Caco-2 (cell line): ENCODE results near the gene MTMR11. TPM values are rescaled to one million over a fixed set of nuclear protein-coding genes. Genes with fewer than 3 reads are reported as not detected.
A peak's percentile ranks its signal among the peaks of the same experiment; 100 is the strongest.

Source experiments
- BruUV-seq: library from RNA; stranded (reverse); fragments of 400-500 nt; replicated peaks from 2 replicates; lab custom pipeline; 2021; lab: Mats Ljungman, UMichigan
- CTCF ChIA-PET: fragments of 300-600 bp; sonication (Branson Sonifier 250); formaldehyde crosslinking; loops from one replicate; lab custom pipeline; 2022; ENCODE audit warnings: antibody characterized with exemption; lab: Charles Lee
- POLR2A ChIA-PET: fragments of 300-600 bp; sonication (Branson Sonifier 250); formaldehyde crosslinking; loops from one replicate; lab custom pipeline; 2022; ENCODE audit warnings: antibody characterized with exemption; lab: Charles Lee
- DNase-seq, 2 experiments: peaks; one replicate each; pipeline versions ENCODE4 v3.0.0 to v3.0.0-alpha.2; 2020 to 2022
- H3K27me3 ChIP-seq: replicated peaks from 2 replicates; pipeline ENCODE4 v1.6.0; 2011; ENCODE audit warnings: low read length; ENCODE audit not compliant: control insufficient read depth, insufficient read depth
- H3K36me3 ChIP-seq: 2 replicates; pipeline ENCODE4 v1.5.1; 2011; ENCODE audit warnings: low read length; ENCODE audit not compliant: control insufficient read depth, insufficient read depth
- H3K4me1 ChIP-seq: fragments of 250-450 bp; sonication (Bioruptor Pico); 2 replicates; pipeline ENCODE4 v1.5.1; 2020; ENCODE audit warnings: mild to moderate bottlenecking
- H3K4me3 ChIP-seq: 2 replicates; pipeline ENCODE4 v1.5.1; 2011; ENCODE audit warnings: low read depth, mild to moderate bottlenecking, control low read depth, low read length
- H3K9me3 ChIP-seq: fragments of 250-450 bp; sonication (Bioruptor Pico); 2 replicates; pipeline ENCODE4 v1.5.1; 2020; ENCODE audit warnings: mild to moderate bottlenecking, moderate library complexity
- H3K27ac Mint-ChIP-seq: one replicate; pipeline ENCODE4 v1.8.0; 2022; ENCODE audit warnings: mixed read lengths; ENCODE audit not compliant: unreplicated experiment
- H3K27me3 Mint-ChIP-seq: one replicate; pipeline ENCODE4 v1.8.0; 2022; ENCODE audit warnings: mixed read lengths; ENCODE audit not compliant: insufficient read depth, unreplicated experiment
- H3K36me3 Mint-ChIP-seq: one replicate; pipeline ENCODE4 v1.8.0; 2022; ENCODE audit warnings: mild to moderate bottlenecking, mixed read lengths; ENCODE audit not compliant: insufficient read depth, unreplicated experiment
- H3K4me1 Mint-ChIP-seq: one replicate; pipeline ENCODE4 v1.8.0; 2022; ENCODE audit warnings: low read depth, mixed read lengths; ENCODE audit not compliant: unreplicated experiment
- H3K4me3 Mint-ChIP-seq: one replicate; pipeline ENCODE4 v1.8.0; 2022; ENCODE audit warnings: mild to moderate bottlenecking, moderate library complexity, mixed read lengths; ENCODE audit not compliant: unreplicated experiment
- H3K9me3 Mint-ChIP-seq: one replicate; pipeline ENCODE4 v1.8.0; 2022; ENCODE audit warnings: mixed read lengths; ENCODE audit not compliant: unreplicated experiment
- CTCF ChIP-seq, 2 experiments: fragments of 200-600 bp in 1 of 2; IDR thresholded peaks; 1 replicate in 1 of 2; 2 replicates in 1 of 2; pipeline versions ENCODE4 v1.5.1 to v1.8.0; 2011 to 2022; ENCODE audit warnings: antibody characterized with exemption in 1 of 2, control low read depth in 1 of 2, inconsistent platforms in 1 of 2, low read depth in 1 of 2, low read length in 1 of 2, mild to moderate bottlenecking in 1 of 2, moderate library complexity in 1 of 2; ENCODE audit not compliant: insufficient read depth in 1 of 2, severe bottlenecking in 1 of 2, unreplicated experiment in 1 of 2
- intact Hi-C: fragments of 100-400 bp; cut with micrococcal nuclease; formaldehyde crosslinking; loops from one replicate; pipeline ENCODE4 v1.10.0; 2022; ENCODE audit not compliant: unreplicated experiment
- total RNA-seq: library from RNA; stranded (reverse); gene quantifications from 2 replicates; pipeline ENCODE4 v1.2.3, GENCODE V29; 2022

Gene MTMR11
- total RNA-seq, 1 experiment from 2014 or later: 2.2 TPM

- H3K27me3 Mint-ChIP-seq: no peaks in the 10 kb centered on the region
- H3K27ac Mint-ChIP-seq: no peak overlapping the region
- Histone ChIP-seq H3K9me3 (no peaks in the 10 kb centered on the region), H3K4me1 (peaks cover 9% of the 10 kb centered on the region), H3K4me3 (no peak overlapping the region), H3K27me3 (no peaks in the 10 kb centered on the region), H3K36me3 (no peaks in the 10 kb centered on the region; the same call in 1 of the 2 replicates)
- H3K9me3 Mint-ChIP-seq: no peaks in the 10 kb centered on the region
- ChIA-PET CTCF (no interaction called here), POLR2A (no interaction called here)
- no peak overlapping the region for H3K4me3 Mint-ChIP-seq
- BruUV-seq: no TSS peak
- no peak for DNase-seq
- intact Hi-C loops: no loop called here
- H3K4me1 Mint-ChIP-seq: peaks cover 7% of the 10 kb centered on the region
- H3K36me3 Mint-ChIP-seq: peaks cover 42% of the 10 kb centered on the region
- no peak for TF ChIP-seq CTCF (IDR thresholded peaks at IDR 0.05; ENCODE audit: insufficient read depth in 1 of 2, low read depth in 1 of 2, low read length in 1 of 2, severe bottlenecking in 1 of 2, unreplicated experiment in 1 of 2)
Measured at GRCh38 chr1:149929856-149930255, 6.8 kb downstream of the MTMR11 start.

GRCh38 chr1:149928401-149928724 lies 8.3 kb downstream of the MTMR11 start:
- no TSS peak for BruUV-seq
- Mint-ChIP-seq H3K27ac (peak overlapping the region; percentile 94), H3K27me3 (no peaks in the 10 kb centered on the region), H3K4me1 (peaks cover 11% of the 10 kb centered on the region), H3K4me3 (peak overlapping the region; percentile 91), H3K36me3 (peaks cover 52% of the 10 kb centered on the region), H3K9me3 (no peaks in the 10 kb centered on the region)
- CTCF ChIA-PET: interaction anchor here (0.7 to 1.6 kb wide), 5 partner anchors 9 to 259 kb away, joined by 3 to 5 read pairs (median 4); a partner anchor contains a TSS
- Histone ChIP-seq H3K36me3 (peaks cover 2% of the 10 kb centered on the region; the same call in 1 of the 2 replicates), H3K4me1 (peaks cover 9% of the 10 kb centered on the region), H3K9me3 (no peaks in the 10 kb centered on the region), H3K27me3 (no peaks in the 10 kb centered on the region), H3K4me3 (peak overlapping the region; percentile 99)
- POLR2A ChIA-PET: interaction anchor here (0.8 to 1.2 kb wide), 7 partner anchors 8 to 768 kb away, joined by 3 to 21 read pairs (median 4); partner anchors contain the start of genes GOLPH3L and MTMR11
- no peak for DNase-seq
- no peak for TF ChIP-seq CTCF (IDR thresholded peaks at IDR 0.05; ENCODE audit: insufficient read depth in 1 of 2, low read depth in 1 of 2, low read length in 1 of 2, severe bottlenecking in 1 of 2, unreplicated experiment in 1 of 2)
- intact Hi-C loops: loop anchor here (1.0 kb wide), 1 partner anchor 40 kb away; no protein-coding TSS in a partner anchor

- CTCF ChIA-PET: interaction anchor here (0.7 to 1.6 kb wide), 5 partner anchors 10 to 260 kb away, joined by 3 to 5 read pairs (median 4); a partner anchor contains a TSS
- BruUV-seq: TSS peak; percentile 96
- intact Hi-C loops: loop anchor here (1.0 kb wide), 2 partner anchors 28 to 39 kb away; partner anchors contain the start of gene BOLA1
Measured at GRCh38 chr1:149927563-149928400, 8.9 kb downstream of the MTMR11 start, which contains the start of gene SF3B4. TSS of gene SF3B4 (minus strand) at chr1:149927803. CDS start at chr1:149927759, 44 bp downstream.

More at GRCh38 chr1:149927563-149928400, 8.9 kb downstream of the MTMR11 start, which contains the start of gene SF3B4:
- Histone ChIP-seq H3K4me1 (peaks cover 9% of the 10 kb centered on the region), H3K36me3 (peaks cover 2% of the 10 kb centered on the region; the same call in 1 of the 2 replicates), H3K9me3 (no peaks in the 10 kb centered on the region), H3K27me3 (no peaks in the 10 kb centered on the region), H3K4me3 (peak within 1 kb of the TSS; percentile 99)
- TF ChIP-seq CTCF (IDR thresholded peaks at IDR 0.05; ENCODE audit: insufficient read depth in 1 of 2, low read depth in 1 of 2, low read length in 1 of 2, severe bottlenecking in 1 of 2, unreplicated experiment in 1 of 2): no peak
- Mint-ChIP-seq H3K36me3 (peaks cover 57% of the 10 kb centered on the region), H3K27me3 (no peaks in the 10 kb centered on the region), H3K4me1 (peaks cover 11% of the 10 kb centered on the region), H3K4me3 (peak within 1 kb of the TSS; percentile 91), H3K27ac (peak within 1 kb of the TSS; percentile 94), H3K9me3 (no peaks in the 10 kb centered on the region)
- DNase-seq: peak; percentile 94 to 95
- POLR2A ChIA-PET: interaction anchor here (0.8 to 1.2 kb wide), 7 partner anchors 9 to 769 kb away, joined by 3 to 21 read pairs (median 4); partner anchors contain the start of genes GOLPH3L and MTMR11
